Measurements from ENCODE around the gene NCK2. TPM values are rescaled to one million over a fixed set of nuclear protein-coding genes. Genes with fewer than 3 reads are reported as not detected.

Gene NCK2
- total and polyA plus RNA-seq, 10 of the 15 experiments (the other 5 are each of a cell fraction or from before 2014, with no cell fraction given) = 1.2 to 30.9 (median 14.1) TPM

- H2AFZ ChIP-seq (ENCODE audit: control insufficient read depth, low read depth, low read length) = peak overlapping the region; percentile 57
- BruUV-seq (replicated peaks) = no TSS peak
- ATAC-seq (no peak), DNase-seq (ENCODE audit: low read depth, low spot score) (no peak), FAIRE-seq (no peak)
- peaks cover 95% of the 10 kb centered on the region for H3K79me2 ChIP-seq (ENCODE audit: control insufficient read depth, insufficient read depth, low read length)
- in situ Hi-C loops (cut with MboI) (no loop called here), intact Hi-C loops (cut with micrococcal nuclease; ENCODE audit: unreplicated experiment) (no loop called here)
- TF ChIP-seq SPI1 (IDR thresholded peaks at IDR 0.05; ENCODE audit: borderline replicate concordance, insufficient read depth, low read depth, low read length) (peak; percentile 55; the same call in 1 of the 2 replicates), IKZF2 (IDR thresholded peaks at IDR 0.05) (0 out of 4 replicates have a peak, but pooled peaks of 1 of the 2 experiments have one; percentile 19), CREM (IDR thresholded peaks at IDR 0.05; ENCODE audit: low read depth) (0 out of 2 replicates have a peak, but pooled peaks have one; percentile 2)
- TF ChIP-seq, protein P1, sequence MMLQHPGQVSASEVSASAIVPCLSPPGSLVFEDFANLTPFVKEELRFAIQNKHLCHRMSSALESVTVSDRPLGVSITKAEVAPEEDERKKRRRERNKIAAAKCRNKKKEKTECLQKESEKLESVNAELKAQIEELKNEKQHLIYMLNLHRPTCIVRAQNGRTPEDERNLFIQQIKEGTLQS (IDR thresholded peaks at IDR 0.05; ENCODE audit: borderline replicate concordance, extremely low read depth, low read depth, low read length) = no peak
- no peaks in the 10 kb centered on the region for H3K27me3 ChIP-seq (replicated peaks in 1 of 2; ENCODE audit: control insufficient read depth in 2 of 2, insufficient read depth in 2 of 2, low read length in 1 of 2)
- 36% methylated on average over 13 of the region's 13 CpGs for WGBS (ENCODE audit: insufficient coverage, insufficient replicate concordance, low lambda C conversion rate, missing lambda C conversion rate)
- H3K4me1 ChIP-seq (ENCODE audit: control insufficient read depth, insufficient read depth, low read length) = peaks cover 81% of the 10 kb centered on the region
- no peaks in the 10 kb centered on the region for H4K20me1 ChIP-seq (ENCODE audit: control insufficient read depth, insufficient read depth)
- peak overlapping the region; percentile 66 for H3K4me2 ChIP-seq (ENCODE audit: control insufficient read depth, insufficient read depth)
- H3K4me3 ChIP-seq = 0 out of 2 replicates have a peak overlapping the region, but pooled peaks have one; percentile 4
- ChIA-PET CTCF (interaction anchor here (3.7 to 4.0 kb wide), 2 partner anchors 21 to 54 kb away, joined by 16 to 29 read pairs; no protein-coding TSS in a partner anchor), POLR2A (interaction anchor here (0.6 to 5.9 kb wide), 4 partner anchors 10 to 122 kb away, joined by 3 to 27 read pairs (median 3); no protein-coding TSS in a partner anchor), RAD21 (ENCODE audit: unreplicated experiment) (interaction anchor here (0.5 to 2.3 kb wide), 5 partner anchors 10 to 73 kb away, joined by 3 to 9 read pairs (median 5); no protein-coding TSS in a partner anchor), SMC1A (ENCODE audit: uncharacterized antibody, unreplicated experiment) (interaction anchor here (0.6 to 9.9 kb wide), 9 partner anchors 11 to 169 kb away, joined by 3 to 93 read pairs (median 10); no protein-coding TSS in a partner anchor)
- H3K9ac ChIP-seq (ENCODE audit: control insufficient read depth, insufficient read depth, low read length) = peak overlapping the region; percentile 43; the same call in 1 of the 2 replicates
- peaks cover 0 to 3% of the 10 kb centered on the region in 2 experiments; a peak in 1 of 4 replicates for H3K36me3 ChIP-seq (ENCODE audit: control insufficient read depth in 2 of 2, insufficient read depth in 2 of 2, low read length in 1 of 2)
- H3K9me3 ChIP-seq (replicated peaks; ENCODE audit: control insufficient read depth, insufficient read depth, low read length) = no peaks in the 10 kb centered on the region
- H3K27ac ChIP-seq (ENCODE audit: control insufficient read depth, insufficient read depth) = peak overlapping the region; percentile 96
Observed at GRCh38 chr2:105800953-105801635, 56.4 kb downstream of the NCK2 start.

Measured in GM12878 (cell line).